SK-N-SH treated with all-trans-retinoic acid at 6 μM for 48 hours (cell line): ENCODE data around the gene TMEM259.

Experiments
- ARNTL ChIP-seq: fragments of 450-650 bp; formaldehyde crosslinking; IDR thresholded peaks from 2 replicates; pipeline ENCODE4 v1.5.0; 2020; ENCODE audit warnings: low read depth, mild to moderate bottlenecking, moderate library complexity, borderline replicate concordance
- POU6F1 ChIP-seq: fragments of 250-450 bp; sonication (Bioruptor Pico); IDR thresholded peaks from 2 replicates; pipeline ENCODE4 v1.8.0; 2021; ENCODE audit warnings: low read depth, mild to moderate bottlenecking, moderate library complexity, borderline replicate concordance
- PPARA ChIP-seq: fragments of 250-450 bp; sonication (Bioruptor Pico); IDR thresholded peaks from 2 replicates; pipeline ENCODE4 v1.5.0; 2020; ENCODE audit warnings: mild to moderate bottlenecking, borderline replicate concordance
- ZNF565 ChIP-seq: fragments of 450-650 bp; formaldehyde crosslinking; conservative IDR thresholded peaks from 2 replicates; pipeline ENCODE4 v1.5.0; 2020; ENCODE audit warnings: low read depth, mild to moderate bottlenecking, moderate library complexity

- TF ChIP-seq POU6F1 (CRISPR knock-in tag) (no peak), ZNF565 (CRISPR knock-in tag) (no peak), ARNTL (CRISPR knock-in tag) (no peak), PPARA (CRISPR knock-in tag) (no peak)
Observed at GRCh38 chr19:973726-974563, 47.0 kb downstream of the TMEM259 start.
